ENCODE measurements around the gene ZDHHC12.
A peak's percentile ranks its signal among the peaks of the same experiment; 100 is the strongest.

ZDHHC12 gene

DNA sequence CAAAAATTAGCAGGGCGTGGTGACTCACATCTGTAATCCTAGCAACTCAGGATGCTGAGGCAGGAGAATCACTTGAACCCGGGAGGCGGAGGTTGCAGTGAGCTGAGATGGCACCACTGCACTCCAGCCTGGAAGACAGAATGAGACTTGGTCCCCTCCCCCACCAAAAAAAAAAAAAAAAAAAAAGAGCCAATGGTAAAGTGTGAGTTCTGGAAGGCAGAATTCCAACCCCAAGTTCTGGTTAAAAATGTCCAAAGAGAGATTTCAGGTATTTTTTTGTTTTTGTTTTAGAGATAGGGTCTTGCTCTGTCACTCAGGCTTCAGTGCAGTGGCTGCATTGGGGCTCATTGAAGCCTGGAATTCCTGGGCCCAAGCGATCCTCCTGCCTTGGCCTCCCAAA, 36.5 kb downstream of the ZDHHC12 start:
- H3K9ac ChIP-seq (ENCODE audit: low read length), result peak overlapping the region; percentile 96
- H3K27ac ChIP-seq (ENCODE audit: low read depth, low read length), result peak overlapping the region; percentile 97
- peaks cover 12% of the 10 kb centered on the region for H4K20me1 ChIP-seq (ENCODE audit: low read depth, low read length)
- H3K27me3 ChIP-seq (ENCODE audit: low read length), result no peaks in the 10 kb centered on the region
- H3K79me2 ChIP-seq (ENCODE audit: insufficient read depth, low read length), result peaks cover 81% of the 10 kb centered on the region
- H3K9me2 ChIP-seq (replicated peaks; ENCODE audit: insufficient read depth, low read length), result no peaks in the 10 kb centered on the region
- H3K4me3 ChIP-seq (ENCODE audit: insufficient read depth, low read length, poor library complexity, severe bottlenecking), result peak overlapping the region; percentile 45
- peaks cover 59% of the 10 kb centered on the region for H3F3A ChIP-seq (ENCODE audit: insufficient read depth)
- peaks cover 21% of the 10 kb centered on the region for H3K36me3 ChIP-seq (ENCODE audit: low read length)
- TF ChIP-seq EZH2phosphoT487 (conservative IDR thresholded peaks at IDR 0.05; ENCODE audit: low read length), result no peak
- TF ChIP-seq, protein P1, sequence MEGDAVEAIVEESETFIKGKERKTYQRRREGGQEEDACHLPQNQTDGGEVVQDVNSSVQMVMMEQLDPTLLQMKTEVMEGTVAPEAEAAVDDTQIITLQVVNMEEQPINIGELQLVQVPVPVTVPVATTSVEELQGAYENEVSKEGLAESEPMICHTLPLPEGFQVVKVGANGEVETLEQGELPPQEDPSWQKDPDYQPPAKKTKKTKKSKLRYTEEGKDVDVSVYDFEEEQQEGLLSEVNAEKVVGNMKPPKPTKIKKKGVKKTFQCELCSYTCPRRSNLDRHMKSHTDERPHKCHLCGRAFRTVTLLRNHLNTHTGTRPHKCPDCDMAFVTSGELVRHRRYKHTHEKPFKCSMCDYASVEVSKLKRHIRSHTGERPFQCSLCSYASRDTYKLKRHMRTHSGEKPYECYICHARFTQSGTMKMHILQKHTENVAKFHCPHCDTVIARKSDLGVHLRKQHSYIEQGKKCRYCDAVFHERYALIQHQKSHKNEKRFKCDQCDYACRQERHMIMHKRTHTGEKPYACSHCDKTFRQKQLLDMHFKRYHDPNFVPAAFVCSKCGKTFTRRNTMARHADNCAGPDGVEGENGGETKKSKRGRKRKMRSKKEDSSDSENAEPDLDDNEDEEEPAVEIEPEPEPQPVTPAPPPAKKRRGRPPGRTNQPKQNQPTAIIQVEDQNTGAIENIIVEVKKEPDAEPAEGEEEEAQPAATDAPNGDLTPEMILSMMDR (IDR thresholded peaks at IDR 0.05; ENCODE audit: insufficient read depth, low read length, poor library complexity, severe bottlenecking), result no peak
- H3K9me3 ChIP-seq (ENCODE audit: insufficient read depth, low read length), result no peaks in the 10 kb centered on the region
- no peak overlapping the region for H2AFZ ChIP-seq (ENCODE audit: low read depth, low read length, severe bottlenecking)
- peak overlapping the region; percentile 74 for H3K4me2 ChIP-seq (ENCODE audit: low read depth, low read length, poor library complexity, severe bottlenecking)

DNA sequence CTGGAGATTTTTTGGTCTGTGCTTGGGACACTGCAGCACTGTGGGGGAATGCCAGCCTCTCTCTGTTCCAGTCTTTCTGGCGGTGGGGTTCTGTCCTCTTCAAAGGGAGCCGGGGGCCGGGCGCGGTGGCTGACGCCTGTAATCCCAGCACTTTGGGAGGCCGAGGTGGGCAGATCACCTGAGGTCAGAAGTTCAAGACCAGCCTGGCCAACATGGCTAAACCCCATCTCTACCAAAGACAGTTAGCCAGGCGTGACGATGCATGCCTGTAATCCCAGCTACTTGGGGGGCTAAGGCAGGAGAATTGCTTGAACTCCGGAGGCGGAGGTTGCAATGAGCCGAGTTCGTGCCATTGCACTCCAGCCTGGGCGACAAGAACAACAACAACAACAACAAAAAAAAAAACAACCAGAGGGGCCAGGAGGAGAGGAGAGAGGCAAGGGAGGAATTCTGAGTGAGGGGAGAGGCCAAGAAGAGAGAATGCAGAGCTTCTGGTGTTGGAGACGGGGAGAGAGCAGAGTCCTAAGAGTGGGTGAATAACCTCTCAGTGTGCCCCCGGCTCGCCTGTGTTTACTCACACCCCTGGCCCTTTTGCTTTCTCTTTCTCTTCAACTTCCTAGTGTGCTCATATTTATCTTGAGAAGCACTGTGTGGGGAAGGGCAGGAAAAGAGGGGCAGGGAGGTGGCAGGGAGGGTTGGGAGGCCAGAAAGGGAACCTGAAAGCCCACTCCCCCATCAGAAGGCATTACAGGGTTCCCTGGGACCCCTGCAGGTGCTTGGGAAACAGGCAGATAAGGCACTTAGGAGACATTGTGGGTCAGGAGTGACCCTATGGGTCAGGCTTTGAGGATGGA, 38.1 kb downstream of the ZDHHC12 start:
- Histone ChIP-seq H3K9me3 (ENCODE audit: insufficient read depth, low read length) (no peaks in the 10 kb centered on the region), H3K27me3 (ENCODE audit: low read length) (no peaks in the 10 kb centered on the region), H3K4me3 (ENCODE audit: insufficient read depth, low read length, poor library complexity, severe bottlenecking) (peak overlapping the region; percentile 82), H3K9ac (ENCODE audit: low read length) (peak overlapping the region; percentile 96), H3K36me3 (ENCODE audit: low read length) (peaks cover 6% of the 10 kb centered on the region), H3K79me2 (ENCODE audit: insufficient read depth, low read length) (peaks cover 71% of the 10 kb centered on the region), H3K4me2 (ENCODE audit: low read depth, low read length, poor library complexity, severe bottlenecking) (peak overlapping the region; percentile 74), H4K20me1 (ENCODE audit: low read depth, low read length) (peaks cover 4% of the 10 kb centered on the region; the same call in 1 of the 2 replicates), H3K9me2 (replicated peaks; ENCODE audit: insufficient read depth, low read length) (no peaks in the 10 kb centered on the region), H2AFZ (ENCODE audit: low read depth, low read length, severe bottlenecking) (no peak overlapping the region), H3K27ac (ENCODE audit: low read depth, low read length) (peak overlapping the region; percentile 97), H3F3A (ENCODE audit: insufficient read depth) (peaks cover 55% of the 10 kb centered on the region)
- TF ChIP-seq, protein P1 (IDR thresholded peaks at IDR 0.05; ENCODE audit: insufficient read depth, low read length, poor library complexity, severe bottlenecking), result no peak
- no peak for TF ChIP-seq EZH2phosphoT487 (conservative IDR thresholded peaks at IDR 0.05; ENCODE audit: low read length)

DNA sequence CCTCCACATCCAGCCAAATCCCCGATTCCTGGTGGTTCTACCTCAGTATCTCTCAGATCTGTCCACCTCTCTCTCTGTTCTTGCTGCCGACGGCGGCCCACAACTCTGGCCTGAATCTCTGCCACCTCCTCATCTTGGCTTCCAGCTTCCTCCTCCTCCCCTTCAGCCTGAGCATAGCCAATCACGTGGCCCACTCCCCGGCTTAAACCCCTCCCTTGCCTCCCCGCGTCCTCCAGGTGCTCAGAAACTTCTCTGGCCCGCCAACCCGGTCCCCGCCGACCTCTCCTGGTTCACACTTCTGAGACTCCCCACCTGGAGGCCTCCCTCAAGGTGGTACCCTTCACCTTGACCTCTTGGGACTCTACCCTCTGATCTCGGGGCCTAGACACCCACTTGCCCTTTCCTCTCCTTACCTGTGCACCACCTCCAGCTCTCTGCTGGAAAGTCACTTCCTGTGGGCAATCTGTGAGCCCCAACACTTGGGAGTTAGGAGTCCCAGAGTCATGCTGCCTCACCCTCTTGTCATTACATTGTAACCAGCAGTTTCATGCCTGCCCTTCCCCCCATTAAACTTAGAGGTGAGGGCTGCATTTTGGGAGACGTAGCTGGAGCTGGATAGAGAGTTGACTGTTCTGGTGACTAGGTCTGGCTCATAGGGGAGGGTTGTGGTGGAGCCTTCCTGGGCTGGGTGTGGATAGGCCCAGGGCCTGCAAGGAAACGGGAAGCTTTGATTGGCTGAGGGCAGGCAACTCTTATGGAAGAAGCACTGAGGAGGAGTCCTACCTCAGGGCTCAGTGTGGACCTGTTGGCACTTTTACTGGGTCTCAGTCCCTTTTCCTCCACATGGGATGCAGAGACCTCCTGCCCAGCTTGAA, 39.4 kb downstream of the ZDHHC12 start:
- peaks cover 62% of the 10 kb centered on the region for H3K79me2 ChIP-seq (ENCODE audit: insufficient read depth, low read length)
- no peaks in the 10 kb centered on the region for H3K36me3 ChIP-seq (ENCODE audit: low read length)
- H3F3A ChIP-seq (ENCODE audit: insufficient read depth), result peaks cover 48% of the 10 kb centered on the region
- peak overlapping the region; percentile 96 for H3K9ac ChIP-seq (ENCODE audit: low read length)
- no peaks in the 10 kb centered on the region for H3K27me3 ChIP-seq (ENCODE audit: low read length)
- no peak for TF ChIP-seq EZH2phosphoT487 (conservative IDR thresholded peaks at IDR 0.05; ENCODE audit: low read length)
- TF ChIP-seq, protein P1 (IDR thresholded peaks at IDR 0.05; ENCODE audit: insufficient read depth, low read length, poor library complexity, severe bottlenecking), result no peak
- peak overlapping the region; percentile 74 for H3K4me2 ChIP-seq (ENCODE audit: low read depth, low read length, poor library complexity, severe bottlenecking)
- H3K4me3 ChIP-seq (ENCODE audit: insufficient read depth, low read length, poor library complexity, severe bottlenecking), result peak overlapping the region; percentile 82
- H3K27ac ChIP-seq (ENCODE audit: low read depth, low read length), result peak overlapping the region; percentile 97
- no peaks in the 10 kb centered on the region for H3K9me3 ChIP-seq (ENCODE audit: insufficient read depth, low read length)
- no peaks in the 10 kb centered on the region for H3K9me2 ChIP-seq (replicated peaks; ENCODE audit: insufficient read depth, low read length)
- H2AFZ ChIP-seq (ENCODE audit: low read depth, low read length, severe bottlenecking), result no peak overlapping the region
- H4K20me1 ChIP-seq (ENCODE audit: low read depth, low read length), result no peaks in the 10 kb centered on the region

All from SU-DHL-6 (cell line).